HepG2 (cell line): ENCODE results near the gene CKB. TPM values are rescaled to one million over a fixed set of nuclear protein-coding genes. Genes with fewer than 3 reads are reported as not detected.

Experiments
- AFF4 ChIP-seq: sonication (generic); formaldehyde crosslinking; IDR thresholded peaks from 2 replicates; pipeline ENCODE4 v1.4.0; 2020; ENCODE audit warnings: missing genetic modification reagents
- AKNA ChIP-seq: sonication (generic); formaldehyde crosslinking; IDR thresholded peaks from 2 replicates; pipeline ENCODE4 v1.4.0; 2020; ENCODE audit warnings: missing genetic modification reagents, borderline replicate concordance
- DMAP1 ChIP-seq: IDR thresholded peaks from 2 replicates; pipeline ENCODE4 v1.6.1; 2016
- HNRNPH1 ChIP-seq: fragments of 200-400 bp; formaldehyde crosslinking; optimal IDR thresholded peaks from 2 replicates; pipeline ENCODE3; 2017; ENCODE audit warnings: mild to moderate bottlenecking, low read depth, low read length
- HOXA7 ChIP-seq: sonication (generic); formaldehyde crosslinking; IDR thresholded peaks from 2 replicates; pipeline ENCODE4 v1.8.1; 2022; ENCODE audit warnings: mild to moderate bottlenecking, missing genetic modification reagents, moderate library complexity
- KDM5A ChIP-seq: fragments of 200-600 bp; sonication (generic); IDR thresholded peaks from 2 replicates; pipeline ENCODE4 v1.7.0; 2018; ENCODE audit warnings: antibody characterized with exemption, mild to moderate bottlenecking, low read length, borderline replicate concordance
- MAZ ChIP-seq, 2 experiments: sonication (generic) in 1 of 2; formaldehyde crosslinking in 1 of 2; IDR thresholded peaks; 2 replicates each; pipeline versions ENCODE4 v1.5.0 to v1.6.1; 2012 to 2020; ENCODE audit warnings: low read depth in 2 of 2, mild to moderate bottlenecking in 2 of 2, borderline replicate concordance in 1 of 2, improper control_type of control experiment in 1 of 2, low read length in 1 of 2, missing genetic modification reagents in 1 of 2, moderate library complexity in 1 of 2
- MBD4 ChIP-seq: IDR thresholded peaks from 2 replicates; pipeline ENCODE4 v1.6.1; 2012; ENCODE audit warnings: low read length, inconsistent platforms, borderline replicate concordance
- MIXL1 ChIP-seq: IDR thresholded peaks from 2 replicates; pipeline ENCODE4 v1.6.1; 2016
- RAD21 ChIP-seq: fragments of 450-650 bp; formaldehyde crosslinking; IDR thresholded peaks from 2 replicates; pipeline ENCODE4 v1.5.0; 2020; ENCODE audit warnings: mild to moderate bottlenecking
- SRY ChIP-seq: sonication (generic); formaldehyde crosslinking; IDR thresholded peaks from 2 replicates; pipeline ENCODE4 v1.8.0; 2022; ENCODE audit warnings: mild to moderate bottlenecking, missing genetic modification reagents
- TARDBP ChIP-seq: sonication (generic); formaldehyde crosslinking; IDR thresholded peaks from 2 replicates; pipeline ENCODE4 v1.8.0; 2022; ENCODE audit warnings: mild to moderate bottlenecking, missing genetic modification reagents
- ZBTB38 ChIP-seq: sonication (generic); formaldehyde crosslinking; IDR thresholded peaks from 2 replicates; pipeline ENCODE4 v1.5.1; 2020; ENCODE audit warnings: mild to moderate bottlenecking, missing genetic modification reagents
- ZNF574 ChIP-seq: sonication (generic); formaldehyde crosslinking; IDR thresholded peaks from 2 replicates; pipeline ENCODE4 v1.4.0; 2020; ENCODE audit warnings: missing genetic modification reagents
- ZNF674 ChIP-seq: sonication (generic); formaldehyde crosslinking; IDR thresholded peaks from 2 replicates; pipeline ENCODE4 v1.5.0; 2020; ENCODE audit warnings: low read depth, mild to moderate bottlenecking, missing genetic modification reagents
- polyA plus RNA-seq, 8 experiments: library from polyadenylated mRNA; depleted of rRNA in 3 of 8; stranded (reverse) in 7 of 8; unstranded in 1 of 8; fragments of >200 nt; fragmentation: Illumina TruSeq in 4 of 8; extraction: Trizol in 4 of 8; gene quantifications; 2 replicates each; pipeline versions ENCODE4 v1.2.1 to v1.2.3, GENCODE V29; 2011 to 2016; ENCODE audit warnings: low read depth in 4 of 8, missing spikeins in 1 of 8, mixed read lengths in 1 of 8; ENCODE audit not compliant: insufficient read depth in 1 of 8
- total RNA-seq, 5 experiments: library from RNA; depleted of rRNA; stranded (reverse); fragments of >200 nt; fragmentation: Illumina TruSeq; extraction: Trizol; gene quantifications; 2 replicates each; pipeline ENCODE4 v1.2.3, GENCODE V29; 2016; ENCODE audit warnings: low read depth in 1 of 5

Gene CKB
- total and polyA plus RNA-seq, 2 of the 13 experiments (the other 11 are each of a cell fraction or from before 2014, with no cell fraction given): 82.3 to 217 TPM

GRCh38 chr14:103500148-103500990, 22.3 kb downstream of the CKB start (continued):
- TF ChIP-seq AKNA (CRISPR knock-in tag) (no peak), TARDBP (CRISPR knock-in tag) (0 out of 2 replicates have a peak, but pooled peaks have one; percentile 25), HNRNPH1 (no peak), DMAP1 (0 out of 2 replicates have a peak, but pooled peaks have one; percentile 36), AFF4 (CRISPR knock-in tag) (no peak), KDM5A (no peak), RAD21 (CRISPR knock-in tag) (peak; percentile 79), MBD4 (no peak), MIXL1 (0 out of 2 replicates have a peak, but pooled peaks have one; percentile 21), ZNF574 (peak; percentile 85), HOXA7 (CRISPR knock-in tag) (no peak), ZBTB38 (no peak), MAZ (IDR thresholded peaks at IDR 0.05; ENCODE audit: borderline replicate concordance, low read depth, low read length) (no peak), MAZ (CRISPR knock-in tag; IDR thresholded peaks at IDR 0.05; ENCODE audit: low read depth) (peak; percentile 31; the same call in 1 of the 2 replicates), SRY (CRISPR knock-in tag) (no peak), ZNF674 (CRISPR knock-in tag) (no peak)
